ENCODE results near the gene IL10RA.
"Not testable (repeated sequence)": the region's sequence is repeated elsewhere in the genome, so short reads cannot be mapped to it uniquely, and the experiment has no call there.

IL10RA gene
- total RNA-seq = 94.8 to 838 reads per million in 2 experiments

DNA sequence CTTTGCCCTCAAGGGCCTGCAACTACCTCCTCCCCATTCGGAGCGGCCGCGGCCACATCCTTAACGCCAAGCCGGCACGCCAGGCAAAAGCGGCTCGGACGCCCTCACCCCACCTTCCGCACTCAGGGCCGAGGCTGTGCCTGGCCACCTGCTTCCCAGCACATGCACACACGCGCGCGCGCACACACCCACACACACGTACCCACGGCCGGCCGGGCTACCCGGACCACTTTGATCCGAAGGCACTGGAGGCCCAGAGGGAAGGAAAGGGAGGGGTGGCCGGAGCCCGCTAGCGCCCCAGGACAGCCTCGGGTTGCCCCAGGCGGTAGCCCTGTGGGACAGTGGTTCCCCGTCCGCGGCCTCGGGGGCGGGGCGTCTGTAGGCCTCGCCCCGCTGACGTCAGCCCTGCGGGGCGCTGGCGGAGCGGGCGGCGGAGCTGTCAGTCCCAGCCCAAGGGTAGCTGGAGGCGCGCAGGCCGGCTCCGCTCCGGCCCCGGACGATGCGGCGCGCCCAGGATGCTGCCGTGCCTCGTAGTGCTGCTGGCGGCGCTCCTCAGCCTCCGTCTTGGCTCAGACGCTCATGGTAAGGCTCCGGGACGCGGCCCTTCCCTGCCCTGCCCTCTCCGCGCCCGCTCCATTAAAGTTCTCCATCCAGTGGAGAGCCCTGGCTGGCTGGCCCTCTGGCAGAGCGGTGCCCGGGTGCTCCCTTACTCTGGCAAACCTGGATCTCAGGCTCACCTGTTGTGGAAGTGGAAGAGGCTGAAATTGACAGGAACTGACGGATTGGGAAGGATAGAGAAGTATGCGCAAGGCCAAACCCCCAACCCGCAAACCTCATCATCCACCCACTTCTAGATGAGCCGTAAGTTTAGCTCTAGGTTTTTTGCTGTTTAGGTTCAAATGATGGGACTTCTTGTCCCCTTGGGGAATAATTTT lies at the start of gene IL10RA:
IL10RA (plus strand) TSS at position 442 of the 935 bp plus-strand sequence; CDS start at position 516, 74 bp downstream.
- peak; percentile 65 for DNase-seq (ENCODE audit: low read depth)

DNA sequence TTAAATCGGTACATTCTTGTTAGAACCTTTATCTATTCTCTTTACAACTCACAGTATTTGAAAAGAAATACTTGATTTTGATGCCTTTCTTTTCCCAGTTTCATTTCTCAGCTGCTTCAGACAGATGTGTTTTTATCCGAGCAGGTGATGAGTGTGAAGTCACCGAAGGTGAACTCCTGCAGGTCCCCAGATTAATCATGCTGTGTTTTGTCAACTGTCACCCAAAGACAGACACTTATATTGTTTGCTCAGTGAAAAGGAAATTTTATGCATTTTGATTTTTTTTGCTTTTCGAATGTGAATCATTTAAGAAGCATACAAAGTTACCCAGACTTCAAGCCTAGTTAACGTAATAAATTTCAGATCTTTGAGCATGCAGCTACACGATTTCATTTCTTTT lies 49.2 kb upstream of the IL10RA start:
- DNase-seq (ENCODE audit: low read depth) = no peak

DNA sequence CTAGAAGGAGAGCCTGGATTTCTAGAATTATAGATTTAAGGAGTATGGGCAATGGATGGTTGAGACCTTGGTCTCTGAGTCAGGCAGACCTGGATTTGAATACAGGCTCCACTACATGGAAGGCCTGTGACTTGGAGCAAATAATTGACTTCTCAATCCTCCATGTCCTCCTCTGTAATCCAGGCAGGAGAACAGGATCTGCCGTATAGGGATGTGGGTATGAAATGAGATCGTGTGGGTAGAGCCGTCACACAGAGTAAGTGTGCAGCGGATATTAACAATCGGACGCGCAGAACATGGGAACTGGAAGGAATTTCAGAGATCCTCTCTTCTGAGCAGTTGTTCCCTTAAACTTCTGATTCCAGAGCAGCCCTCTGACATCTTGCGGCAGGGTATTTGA lies 45.5 kb upstream of the IL10RA start:
- no peak for DNase-seq (ENCODE audit: low read depth)

DNA sequence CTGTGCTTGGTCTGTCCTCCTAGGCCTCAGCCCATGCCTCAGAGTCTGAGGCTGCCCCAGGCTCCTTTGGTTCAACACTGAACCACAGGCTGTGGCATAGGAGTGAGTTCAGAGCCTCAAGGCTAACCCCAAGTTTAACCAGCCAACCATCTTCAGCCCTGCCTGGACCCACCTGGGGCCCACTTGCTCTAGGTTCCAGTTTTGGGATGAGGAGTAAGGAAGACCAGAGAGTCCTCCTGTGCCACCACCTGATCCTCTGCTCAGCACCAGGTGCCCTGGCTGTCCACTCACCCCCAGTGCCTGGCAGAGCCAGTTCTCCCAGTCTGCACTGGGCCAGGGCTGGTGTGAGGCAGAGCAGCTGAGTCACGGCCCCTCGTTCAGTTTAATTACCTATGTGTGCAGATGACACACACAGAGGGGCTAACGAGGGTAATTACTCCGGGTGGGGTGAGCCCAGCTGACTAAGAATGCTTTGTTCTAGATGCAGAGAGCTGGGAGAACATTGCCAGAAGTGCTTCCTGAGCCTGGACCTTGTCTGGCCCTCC lies 45.0 kb upstream of the IL10RA start:
- no peak for DNase-seq (ENCODE audit: low read depth)

- DNase-seq (ENCODE audit: low read depth) = no peak
These were observed 44.1 kb upstream of the IL10RA start for GRCh38 chr11:117941976-117942654.

GRCh38 chr11:117944554-117944953 lies 41.6 kb upstream of the IL10RA start:
- no peak for DNase-seq (ENCODE audit: low read depth)

DNA sequence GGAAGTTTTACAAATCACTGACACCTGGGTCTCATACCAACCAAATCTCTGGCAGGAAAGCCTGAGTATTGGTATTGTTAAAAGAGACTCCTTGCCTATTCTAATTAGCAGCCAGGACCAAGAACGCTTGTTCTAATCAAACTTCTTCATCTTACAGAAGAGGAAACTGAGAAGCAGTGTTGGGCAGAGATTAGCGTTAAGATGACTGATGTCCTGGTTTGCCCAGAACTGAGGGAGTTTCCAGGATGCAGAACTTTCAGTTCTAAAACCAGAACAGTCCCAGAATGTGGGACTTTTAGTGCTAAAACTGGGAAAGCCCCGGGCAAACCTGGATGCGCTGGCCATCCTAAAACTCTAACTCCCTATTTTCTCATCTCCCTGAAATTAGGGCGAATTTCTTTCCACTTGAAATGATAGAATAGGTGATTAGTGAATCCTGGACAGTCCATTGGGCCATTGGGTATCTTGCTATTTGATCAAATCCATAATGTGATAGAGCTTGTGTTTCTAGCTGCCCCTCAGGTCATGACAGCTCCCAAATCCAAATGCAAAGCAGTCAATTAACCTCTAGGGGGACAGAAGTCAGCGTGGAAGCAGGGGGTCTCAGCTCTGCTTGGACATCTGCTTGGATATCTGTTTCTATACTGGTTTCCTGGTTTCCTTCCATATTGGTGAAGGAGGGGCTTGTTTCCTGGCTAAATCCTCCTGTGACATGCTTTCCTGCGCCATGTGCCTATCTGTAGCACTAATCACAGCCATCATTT lies 41.0 kb upstream of the IL10RA start:
- DNase-seq (ENCODE audit: low read depth) = no peak

GRCh38 chr11:117946156-117946841 lies 39.9 kb upstream of the IL10RA start:
- no peak for DNase-seq (ENCODE audit: low read depth)

DNA sequence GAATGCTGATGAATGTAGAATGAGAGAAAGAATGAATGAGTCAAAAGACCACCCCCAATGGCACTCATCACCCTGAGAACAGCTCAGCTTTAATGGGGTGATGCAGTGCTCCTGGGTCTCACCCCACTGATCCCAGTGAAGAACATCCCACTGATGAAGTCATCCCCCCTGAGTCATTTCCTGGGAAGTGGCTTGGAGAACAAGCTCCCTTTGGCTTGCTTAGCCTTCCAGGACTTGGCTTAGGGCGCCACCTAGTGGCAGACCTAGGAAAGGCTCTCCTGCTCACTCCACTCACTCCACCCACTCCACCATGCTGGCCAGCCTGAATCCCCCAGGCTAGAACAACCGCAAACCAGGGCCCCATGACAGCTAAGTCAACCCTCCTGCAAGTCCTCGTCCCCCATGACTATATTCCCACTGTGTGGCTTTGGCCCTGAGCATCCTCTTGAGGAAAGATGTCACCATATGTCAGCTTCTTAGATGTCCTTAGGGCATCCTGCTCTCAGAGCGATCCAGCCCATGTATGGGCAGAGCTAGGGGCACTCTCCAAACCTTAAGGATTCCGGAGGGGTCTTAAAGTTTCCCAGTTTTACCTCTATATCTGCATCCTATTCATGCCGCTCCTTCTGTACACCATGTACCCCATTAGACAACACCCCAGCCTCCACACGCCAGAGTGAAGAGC lies 39.2 kb upstream of the IL10RA start:
- DNase-seq (ENCODE audit: low read depth) = peak; percentile 66

DNA sequence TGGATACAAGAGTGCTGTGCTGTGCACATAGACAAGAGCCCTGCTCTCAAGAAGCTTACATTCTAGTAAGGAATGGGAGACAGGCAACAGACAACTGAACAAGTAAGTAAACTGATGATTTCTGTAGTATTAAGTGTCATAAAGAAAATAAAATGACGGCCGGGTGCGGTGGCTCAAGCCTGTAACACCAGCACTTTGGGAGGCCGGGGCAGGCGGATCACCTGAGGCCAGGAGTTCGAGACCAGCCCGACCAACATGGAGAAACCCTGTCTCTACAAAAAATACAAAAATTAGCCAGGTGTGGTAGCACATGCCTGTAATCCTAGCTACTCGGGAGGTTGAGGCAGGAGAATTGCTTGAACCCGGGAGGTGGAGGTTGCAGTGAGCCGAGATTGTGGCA lies 38.4 kb upstream of the IL10RA start:
- DNase-seq (ENCODE audit: low read depth) = not testable (repeated sequence)

- DNase-seq (ENCODE audit: low read depth) = not testable (repeated sequence)
These were observed 37.7 kb upstream of the IL10RA start for GRCh38 chr11:117948466-117948865.

DNA sequence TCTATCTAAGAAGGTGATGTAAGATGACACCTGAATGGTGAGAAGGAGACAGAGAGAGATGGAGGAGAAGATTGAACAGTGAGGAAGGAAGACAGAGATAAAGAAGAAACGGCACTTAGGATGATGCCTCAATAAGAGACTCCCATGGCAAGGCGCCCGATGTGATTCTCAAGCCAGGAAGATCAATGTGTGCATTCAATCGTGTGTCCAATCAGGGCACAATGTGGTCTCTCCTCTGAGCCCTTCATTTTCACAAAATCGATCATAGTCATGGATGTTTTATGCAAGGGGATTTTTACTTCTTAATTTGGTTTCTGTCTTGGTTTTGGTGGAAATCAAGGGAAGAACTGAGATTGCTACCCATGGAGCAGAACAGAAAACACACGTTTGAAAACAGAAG lies 37.1 kb upstream of the IL10RA start:
- DNase-seq (ENCODE audit: low read depth) = no peak

- DNase-seq (ENCODE audit: low read depth) = peak; percentile 60
These were observed 35.9 kb upstream of the IL10RA start for GRCh38 chr11:117950301-117950700.

DNA sequence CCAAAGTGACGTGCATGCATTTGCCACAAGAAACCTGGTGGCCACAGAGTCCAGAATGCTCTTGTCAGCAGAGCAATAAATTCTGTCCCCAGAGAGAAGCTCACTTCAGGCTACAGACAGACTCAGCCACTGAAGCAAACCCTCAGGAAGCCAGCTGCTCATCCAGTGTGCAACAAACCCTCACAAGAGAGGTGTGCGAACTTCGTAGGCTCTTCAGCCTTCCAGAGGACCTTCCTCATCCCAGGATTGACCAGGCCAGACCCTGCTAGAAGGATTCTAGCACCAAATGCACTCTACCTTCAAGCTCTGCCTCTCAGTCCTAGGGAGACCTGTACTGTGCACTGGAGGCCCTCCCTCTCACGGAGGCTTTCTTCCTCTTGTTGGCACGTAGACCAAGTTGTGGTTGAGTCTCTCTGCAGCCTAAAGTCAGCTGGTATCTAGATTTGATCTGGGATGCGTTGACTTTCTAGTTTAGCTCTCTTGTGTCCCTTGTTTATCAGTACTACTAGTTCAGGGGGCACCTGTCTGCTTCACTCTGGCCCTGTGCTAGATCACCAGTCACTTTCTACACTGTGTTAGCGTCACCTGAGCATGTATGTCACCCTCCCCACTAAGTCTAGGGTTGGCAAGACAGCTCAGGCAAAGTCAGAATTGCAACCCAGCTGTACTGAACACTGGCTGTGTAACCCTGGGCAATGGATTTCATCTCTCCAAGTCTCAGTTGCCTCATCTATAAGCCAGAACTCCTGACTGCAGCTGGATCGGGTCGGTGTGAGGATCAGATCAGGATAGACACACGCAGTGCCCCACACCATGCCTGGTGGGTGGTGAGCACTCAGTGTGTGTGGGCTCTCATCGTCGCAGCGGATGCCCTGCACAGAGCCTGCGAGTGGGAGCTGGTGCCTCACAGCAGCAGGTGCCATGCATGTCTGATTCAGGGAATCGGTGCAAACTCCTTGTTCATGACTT lies 34.9 kb upstream of the IL10RA start:
- peak; percentile 16 for DNase-seq (ENCODE audit: low read depth)

GRCh38 chr11:117953024-117953671 lies 33.0 kb upstream of the IL10RA start:
- DNase-seq (ENCODE audit: low read depth) = peak; percentile 15

- DNase-seq (ENCODE audit: low read depth) = no peak
These were observed 27.2 kb upstream of the IL10RA start for GRCh38 chr11:117958949-117959348.

- no peak for DNase-seq (ENCODE audit: low read depth)
These were observed 26.6 kb upstream of the IL10RA start for GRCh38 chr11:117959438-117960149.

DNA sequence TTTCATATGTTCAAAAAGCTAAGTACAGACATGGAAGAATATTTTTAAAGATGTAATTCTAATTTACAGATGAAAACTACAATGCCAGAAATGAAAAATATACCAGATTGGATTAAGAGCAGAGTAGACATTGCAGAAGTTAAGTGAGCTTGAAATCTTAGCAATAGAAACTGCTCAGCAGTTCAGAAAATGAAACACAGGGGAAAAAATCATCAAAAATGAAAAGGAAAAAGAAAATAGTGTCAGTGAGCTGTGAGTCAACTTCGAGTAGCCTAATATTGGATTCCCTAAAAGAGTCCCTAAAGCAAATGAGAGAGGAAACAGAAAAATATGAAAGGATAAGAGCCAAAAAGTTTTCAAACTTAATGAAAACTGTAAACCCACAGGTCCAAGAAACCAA lies 25.8 kb upstream of the IL10RA start:
- no peak for DNase-seq (ENCODE audit: low read depth)
